OCI-LY3 (cell line): ENCODE data around the gene EXOSC3.
A peak's percentile ranks its signal among the peaks of the same experiment; 100 is the strongest.
"Not testable (repeated sequence)": the region's sequence is repeated elsewhere in the genome, so short reads cannot be mapped to it uniquely, and the experiment has no call there.

ENCODE experiments used
- H2AFZ ChIP-seq: fragments of 200-600, 300-600 bp; shearing (Covaris generic); 2 replicates; pipeline ENCODE4 v1.6.0; 2014; ENCODE audit warnings: antibody characterized with exemption, low read depth, low read length
- H3K27ac ChIP-seq: fragments of 200-600, 300-600 bp; sonication (generic); 2 replicates; pipeline ENCODE4 v1.5.1; 2014; ENCODE audit warnings: mild to moderate bottlenecking, low read length, moderate library complexity, mixed read lengths
- H3K27me3 ChIP-seq: fragments of 200-600, 300-600 bp; sonication (generic); 2 replicates; pipeline ENCODE4 v1.6.1; 2014; ENCODE audit warnings: low read depth, low read length, mixed read lengths
- H3K36me3 ChIP-seq: fragments of 200-600, 300-600 bp; sonication (generic); replicated peaks from 2 replicates; pipeline ENCODE3; 2014; ENCODE audit warnings: low read depth, low read length, mixed read lengths
- H3K4me1 ChIP-seq: fragments of 300-600, 200-600 bp; sonication (generic); 2 replicates; pipeline ENCODE4 v1.6.1; 2014; ENCODE audit warnings: low read length, mixed read lengths
- H3K4me2 ChIP-seq: fragments of 200-600, 300-600 bp; sonication (generic); 2 replicates; pipeline ENCODE4 v1.6.1; 2014; ENCODE audit warnings: low read length, mixed read lengths
- H3K4me3 ChIP-seq: fragments of 300-600, 200-600 bp; sonication (generic); 2 replicates; pipeline ENCODE4 v1.5.1; 2014; ENCODE audit warnings: antibody characterized with exemption, mild to moderate bottlenecking, low read length, moderate library complexity
- H3K79me2 ChIP-seq: fragments of 300-600, 200-600 bp; shearing (Covaris generic); 2 replicates; pipeline ENCODE4 v1.6.1; 2014; ENCODE audit warnings: mild to moderate bottlenecking, low read length, mixed read lengths
- H3K9ac ChIP-seq: fragments of 300-600, 200-600 bp; shearing (Covaris generic); 2 replicates; pipeline ENCODE4 v1.6.0; 2014; ENCODE audit warnings: mild to moderate bottlenecking, low read length, moderate library complexity
- H3K9me3 ChIP-seq: fragments of 200-600, 300-600 bp; shearing (Covaris generic); 2 replicates; pipeline ENCODE4 v1.6.1; 2014; ENCODE audit warnings: low read length, mixed read lengths; ENCODE audit not compliant: insufficient read depth
- H4K20me1 ChIP-seq: fragments of 200-600, 300-600 bp; sonication (generic); 2 replicates; pipeline ENCODE4 v1.6.1; 2016; ENCODE audit warnings: low read length, mixed read lengths; ENCODE audit not compliant: insufficient read depth
- EZH2phosphoT487 ChIP-seq: fragments of 200-600 bp; shearing (Covaris generic); IDR thresholded peaks from 2 replicates; pipeline ENCODE4 v1.6.1; 2018; ENCODE audit warnings: antibody characterized with exemption, mixed run types, low read depth
- TF ChIP-seq, protein P1 (sequence below): fragments of 200-600, 300-600 bp; sonication (generic); IDR thresholded peaks from 2 replicates; pipeline ENCODE4 v1.5.1; 2014; ENCODE audit warnings: antibody characterized with exemption, low read length, low read depth

Gene EXOSC3

DNA sequence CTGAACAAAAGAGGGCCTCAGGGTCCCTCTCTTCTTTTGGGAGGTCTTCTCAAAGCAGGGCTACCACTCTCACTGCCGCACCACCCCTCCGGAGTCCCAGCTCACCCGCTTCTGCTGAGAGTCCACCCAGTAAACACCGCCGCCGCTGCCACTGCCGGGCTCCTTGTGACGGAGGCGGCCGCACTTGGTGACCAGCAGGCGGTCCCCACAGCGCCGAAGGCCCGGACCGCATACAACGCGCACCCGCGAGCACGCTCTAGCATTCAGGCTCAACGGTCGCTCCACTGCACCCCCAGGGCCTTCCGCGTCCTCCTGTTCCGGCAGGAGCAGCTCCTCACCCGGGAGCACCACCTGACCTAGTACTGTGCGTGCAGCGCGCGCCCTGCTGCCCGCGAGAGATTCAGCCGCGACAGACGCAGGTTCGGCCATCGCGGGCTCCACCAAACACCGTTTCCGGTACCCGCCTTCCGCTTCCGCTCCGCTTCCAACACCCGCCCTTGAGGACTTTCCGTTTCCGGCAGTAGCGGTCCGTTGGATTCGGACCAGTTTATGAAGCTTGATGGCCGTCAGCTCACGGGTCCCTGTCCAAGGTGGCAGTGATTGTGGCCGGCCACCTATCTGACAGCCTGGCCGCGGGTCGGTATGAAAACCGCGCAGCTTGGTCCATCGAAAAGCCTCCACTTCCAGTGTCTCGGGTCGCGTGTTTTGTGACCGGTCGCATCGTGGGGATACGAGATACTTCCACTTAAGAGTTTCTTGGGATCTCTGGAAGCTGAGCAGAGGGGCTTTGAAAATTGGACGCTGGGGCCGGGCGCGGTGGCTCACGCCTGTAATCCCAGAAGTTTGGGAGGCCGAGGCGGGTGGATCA is at the start of gene EXOSC3:
Gene EXOSC3 (minus strand): TSS at position 449 of the 868 bp plus-strand sequence. CDS start 20 bp downstream, at position 429.
- H4K20me1 ChIP-seq: no peaks in the 10 kb centered on the region
- peaks cover 36% of the 10 kb centered on the region for H3K36me3 ChIP-seq
- H3K9ac ChIP-seq: peak within 1 kb of the TSS; percentile 85
- H3K27me3 ChIP-seq: no peaks in the 10 kb centered on the region
- peaks cover 21% of the 10 kb centered on the region for H3K4me1 ChIP-seq
- peak within 1 kb of the TSS; percentile 53 for H3K27ac ChIP-seq
- peak within 1 kb of the TSS; percentile 85 for H3K4me2 ChIP-seq
- no peaks in the 10 kb centered on the region for H3K9me3 ChIP-seq
- peaks cover 53% of the 10 kb centered on the region for H3K79me2 ChIP-seq
- peak within 1 kb of the TSS; percentile 86 for H2AFZ ChIP-seq
- H3K4me3 ChIP-seq: peak within 1 kb of the TSS; percentile 97
- no peak for TF ChIP-seq EZH2phosphoT487
- TF ChIP-seq, protein P1, sequence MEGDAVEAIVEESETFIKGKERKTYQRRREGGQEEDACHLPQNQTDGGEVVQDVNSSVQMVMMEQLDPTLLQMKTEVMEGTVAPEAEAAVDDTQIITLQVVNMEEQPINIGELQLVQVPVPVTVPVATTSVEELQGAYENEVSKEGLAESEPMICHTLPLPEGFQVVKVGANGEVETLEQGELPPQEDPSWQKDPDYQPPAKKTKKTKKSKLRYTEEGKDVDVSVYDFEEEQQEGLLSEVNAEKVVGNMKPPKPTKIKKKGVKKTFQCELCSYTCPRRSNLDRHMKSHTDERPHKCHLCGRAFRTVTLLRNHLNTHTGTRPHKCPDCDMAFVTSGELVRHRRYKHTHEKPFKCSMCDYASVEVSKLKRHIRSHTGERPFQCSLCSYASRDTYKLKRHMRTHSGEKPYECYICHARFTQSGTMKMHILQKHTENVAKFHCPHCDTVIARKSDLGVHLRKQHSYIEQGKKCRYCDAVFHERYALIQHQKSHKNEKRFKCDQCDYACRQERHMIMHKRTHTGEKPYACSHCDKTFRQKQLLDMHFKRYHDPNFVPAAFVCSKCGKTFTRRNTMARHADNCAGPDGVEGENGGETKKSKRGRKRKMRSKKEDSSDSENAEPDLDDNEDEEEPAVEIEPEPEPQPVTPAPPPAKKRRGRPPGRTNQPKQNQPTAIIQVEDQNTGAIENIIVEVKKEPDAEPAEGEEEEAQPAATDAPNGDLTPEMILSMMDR: no peak

DNA sequence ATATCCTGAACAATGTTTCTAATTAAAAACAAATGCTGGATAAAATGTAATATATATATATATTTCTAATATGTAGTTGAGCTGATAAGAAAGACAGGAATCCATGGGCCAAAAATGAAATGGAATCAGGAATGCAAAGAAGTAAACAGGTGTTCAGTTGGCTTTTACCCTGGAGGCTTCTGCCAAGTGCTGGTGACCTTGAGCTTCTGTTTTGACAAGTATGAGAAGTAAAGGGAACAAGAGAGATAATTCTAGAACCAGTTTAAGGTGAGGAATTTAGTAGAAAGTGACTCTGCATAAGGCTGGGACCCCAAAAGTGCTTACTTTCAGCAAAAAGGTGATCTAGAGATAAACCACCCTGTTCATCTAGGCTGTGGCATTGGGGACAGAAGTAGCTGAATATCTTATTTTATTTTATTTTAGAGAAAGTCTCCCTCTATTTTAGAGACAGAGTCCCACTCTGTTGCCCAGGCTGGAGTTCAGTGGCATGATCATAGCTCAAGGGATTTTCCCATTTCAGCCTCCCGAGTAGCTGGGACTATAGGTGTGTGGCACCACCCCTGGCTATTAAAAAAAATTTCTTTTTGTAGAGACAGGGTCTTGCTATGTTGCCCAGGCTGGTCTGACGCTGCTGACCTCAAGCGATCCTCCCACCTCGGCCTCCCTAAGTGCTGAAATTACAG is 42.8 kb upstream of the EXOSC3 start:
- H3K27me3 ChIP-seq: no peaks in the 10 kb centered on the region
- no peak for TF ChIP-seq EZH2phosphoT487
- TF ChIP-seq, protein P1: no peak
- H3K4me3 ChIP-seq: no peak overlapping the region
- H3K9me3 ChIP-seq: no peaks in the 10 kb centered on the region
- H2AFZ ChIP-seq: no peak overlapping the region
- H3K36me3 ChIP-seq: peaks cover 24% of the 10 kb centered on the region
- H4K20me1 ChIP-seq: no peaks in the 10 kb centered on the region
- H3K4me2 ChIP-seq: no peak overlapping the region
- no peaks in the 10 kb centered on the region for H3K79me2 ChIP-seq
- H3K9ac ChIP-seq: no peak overlapping the region
- H3K4me1 ChIP-seq: no peaks in the 10 kb centered on the region
- no peak overlapping the region for H3K27ac ChIP-seq

DNA sequence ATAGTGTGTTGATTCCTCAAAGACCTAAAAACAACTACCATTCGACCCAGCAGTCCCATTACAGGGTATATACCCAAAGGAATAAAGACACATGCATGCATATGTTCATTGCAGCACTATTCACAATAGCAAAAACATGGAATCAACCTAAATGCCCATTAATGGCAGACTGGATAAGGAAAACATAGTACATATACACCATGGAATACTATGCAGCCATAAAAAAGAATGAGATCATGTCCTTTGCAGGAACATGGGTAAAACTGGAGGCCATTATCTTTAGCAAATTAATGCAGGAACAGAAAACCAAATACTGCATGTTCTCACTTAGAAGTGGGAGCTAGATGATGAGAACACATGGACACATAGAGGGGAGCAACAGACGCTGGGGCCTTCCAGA is 40.3 kb upstream of the EXOSC3 start:
- peaks cover 33% of the 10 kb centered on the region for H3K36me3 ChIP-seq
- not testable (repeated sequence) for H3K4me2 ChIP-seq, H3K9me3 ChIP-seq, H3K79me2 ChIP-seq, H4K20me1 ChIP-seq, H3K27ac ChIP-seq, H3K27me3 ChIP-seq, H3K9ac ChIP-seq, H3K4me3 ChIP-seq, H2AFZ ChIP-seq, H3K4me1 ChIP-seq

DNA sequence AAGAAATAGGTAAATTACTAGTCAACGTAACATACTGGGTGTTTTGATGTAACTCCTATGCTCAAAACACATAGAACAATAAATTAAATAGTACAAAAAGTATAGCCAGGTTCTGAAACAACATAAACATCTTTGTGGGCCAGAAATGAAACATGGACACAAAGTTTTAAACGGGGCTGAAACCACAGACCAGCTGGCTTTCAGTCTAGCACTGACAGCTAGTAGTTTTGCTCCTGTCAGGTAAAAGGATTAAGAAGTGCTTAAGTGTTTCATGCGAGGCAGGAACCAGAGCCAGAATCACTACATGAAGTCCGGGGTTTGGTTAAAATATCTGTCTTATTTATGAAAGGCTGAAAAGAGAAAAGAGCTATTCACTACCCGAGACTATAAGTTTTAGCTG is 35.3 kb upstream of the EXOSC3 start:
- no peaks in the 10 kb centered on the region for H3K9me3 ChIP-seq
- H3K27me3 ChIP-seq: no peaks in the 10 kb centered on the region
- H3K36me3 ChIP-seq: peaks cover 24% of the 10 kb centered on the region
- H3K4me3 ChIP-seq: no peak overlapping the region
- H3K27ac ChIP-seq: no peak overlapping the region
- H3K4me1 ChIP-seq: no peaks in the 10 kb centered on the region
- H3K4me2 ChIP-seq: no peak overlapping the region
- H3K9ac ChIP-seq: no peak overlapping the region
- no peak for TF ChIP-seq EZH2phosphoT487
- TF ChIP-seq, protein P1: no peak
- no peak overlapping the region for H2AFZ ChIP-seq
- H3K79me2 ChIP-seq: no peaks in the 10 kb centered on the region
- no peaks in the 10 kb centered on the region for H4K20me1 ChIP-seq
